Ovary (tissue), 9 donors: ENCODE measurements around the gene AMZ2. TPM values are rescaled to one million over a fixed set of nuclear protein-coding genes. Genes with fewer than 3 reads are reported as not detected.

Experiments
- DNase-seq, 5 donors: peaks; one replicate each; pipeline ENCODE4 v3.0.0-alpha.2; 2019 to 2020
- H3K27ac ChIP-seq, 2 donors: fragments of 200-600 bp; one replicate each; pipeline versions ENCODE4 v1.5.1 to v1.8.0; 2019 to 2022
- H3K27me3 ChIP-seq: fragments of 200-600 bp; one replicate; pipeline ENCODE4 v1.8.0; 2022
- H3K36me3 ChIP-seq: fragments of 200-600 bp; sonication (generic); one replicate; pipeline ENCODE4 v1.5.1; 2019
- H3K4me1 ChIP-seq: one replicate; pipeline ENCODE4 v1.8.1; 2013; ENCODE audit warnings: mild to moderate bottlenecking, moderate library complexity; ENCODE audit not compliant: insufficient read depth
- H3K4me3 ChIP-seq: fragments of 200-600 bp; sonication (generic); one replicate; pipeline ENCODE4 v1.5.1; 2017
- H3K9me3 ChIP-seq, 2 donors: fragments of 200-600 bp in 1 of 2; sonication (generic) in 1 of 2; one replicate each; pipeline versions ENCODE4 v1.5.1 to v1.8.1; 2013 to 2019; ENCODE audit warnings: mild to moderate bottlenecking in 1 of 2, moderate library complexity in 1 of 2
- EP300 ChIP-seq: sonication (generic); formaldehyde crosslinking; IDR thresholded peaks from one replicate; pipeline ENCODE4 v1.6.1; 2017; ENCODE audit warnings: antibody characterized with exemption
- POLR2A ChIP-seq: fragments of 450-650 bp; IDR thresholded peaks from one replicate; pipeline ENCODE4 v1.6.1; 2017; ENCODE audit warnings: antibody characterized with exemption, mild to moderate bottlenecking, moderate library complexity
- WGBS, 3 donors: extraction: QIAGEN DNeasy Blood & Tissue Kit in 1 of 3; methylation state at CpG; one replicate each; pipeline versions ENCODE4 v1.1.5 to v1.1.7; 2013 to 2017; 5-methylcytosine and 5-hydroxymethylcytosine counted together
- intact Hi-C, 4 donors: fragments of 100-400 bp; cut with DNase I; formaldehyde crosslinking; loops; one replicate each; pipeline versions ENCODE4 v1.11.0 to v1.15.1; 2022 to 2023
- polyA plus RNA-seq, 2 donors: library from polyadenylated mRNA; stranded (reverse); fragments of 200-250 nt in 1 of 2; fragments of 350-450 nt in 1 of 2; fragmentation: Illumina TruSeq in 1 of 2; extraction: RNeasy Lipid Tissue Mini Kit (QIAGEN cat#74804) in 1 of 2; gene quantifications; one replicate each; pipeline ENCODE4 v1.2.3, GENCODE V29; 2013 to 2014
- total RNA-seq, 7 donors: library from RNA; depleted of rRNA in 2 of 7; stranded (reverse); fragments of >200 nt in 2 of 7; fragmentation: NEBNext Ultra II Directional in 3 of 7; extraction: Animal tissue kit (Norgen Biotek cat#: 25700) in 3 of 7; gene quantifications; one replicate each; pipeline versions ENCODE4 v1.1.0 to v1.2.4, GENCODE V29; 2016 to 2023
- TF ChIP-seq, protein P1 (sequence below), 3 donors: fragments of 450-650 bp in 2 of 3; fragments of 200-600 bp in 1 of 3; IDR thresholded peaks; one replicate each; pipeline versions ENCODE4 v1.5.1 to v1.8.0; 2016 to 2022; ENCODE audit warnings: antibody characterized with exemption in 3 of 3, mild to moderate bottlenecking in 1 of 3
- donor health status: DM: no; HTN: no; CAD: no; lungs with moderate emphysema.
- donor health status: DM: no; HTN: no; CAD: no.
- donor health status: Bipolar disorder and iron deficiency.
- donor health status: DM: yes; HTN: yes; CAD: no.
- donor health status: DM: no; HTN: no; CAD: no.
- donor health status: DM: yes; HTN: yes; CAD: no.

The AMZ2 gene
- total and polyA plus RNA-seq, 9 donors = 30.4 to 131 (median 61.6) TPM

- DNase-seq = no peak
- no peaks in the 10 kb centered on the region for H3K9me3 ChIP-seq
- H3K27me3 ChIP-seq = no peaks in the 10 kb centered on the region
- WGBS, 3 donors = 44 to 66% (median 45%) methylated on average over 4 of the region's 4 CpGs
- no peaks in the 10 kb centered on the region for H3K36me3 ChIP-seq
- H3K4me1 ChIP-seq = peaks cover 11% of the 10 kb centered on the region
- no peak for TF ChIP-seq EP300
- no peak for TF ChIP-seq POLR2A
- TF ChIP-seq, protein P1, sequence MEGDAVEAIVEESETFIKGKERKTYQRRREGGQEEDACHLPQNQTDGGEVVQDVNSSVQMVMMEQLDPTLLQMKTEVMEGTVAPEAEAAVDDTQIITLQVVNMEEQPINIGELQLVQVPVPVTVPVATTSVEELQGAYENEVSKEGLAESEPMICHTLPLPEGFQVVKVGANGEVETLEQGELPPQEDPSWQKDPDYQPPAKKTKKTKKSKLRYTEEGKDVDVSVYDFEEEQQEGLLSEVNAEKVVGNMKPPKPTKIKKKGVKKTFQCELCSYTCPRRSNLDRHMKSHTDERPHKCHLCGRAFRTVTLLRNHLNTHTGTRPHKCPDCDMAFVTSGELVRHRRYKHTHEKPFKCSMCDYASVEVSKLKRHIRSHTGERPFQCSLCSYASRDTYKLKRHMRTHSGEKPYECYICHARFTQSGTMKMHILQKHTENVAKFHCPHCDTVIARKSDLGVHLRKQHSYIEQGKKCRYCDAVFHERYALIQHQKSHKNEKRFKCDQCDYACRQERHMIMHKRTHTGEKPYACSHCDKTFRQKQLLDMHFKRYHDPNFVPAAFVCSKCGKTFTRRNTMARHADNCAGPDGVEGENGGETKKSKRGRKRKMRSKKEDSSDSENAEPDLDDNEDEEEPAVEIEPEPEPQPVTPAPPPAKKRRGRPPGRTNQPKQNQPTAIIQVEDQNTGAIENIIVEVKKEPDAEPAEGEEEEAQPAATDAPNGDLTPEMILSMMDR (IDR thresholded peaks at IDR 0.05) = no peak
- H3K27ac ChIP-seq = no peak overlapping the region
- intact Hi-C loops = no loop called here
- no peak overlapping the region for H3K4me3 ChIP-seq
Measured at GRCh38 chr17:68305142-68305541, 57.3 kb downstream of the AMZ2 start.

Other genes with a start within 250 kb of the AMZ2 start
- 10 to 100 TPM in 6 of 7 donors, 1 to 10 TPM in 1; 4.3 to 18.0 (median 12.1) TPM for gene KPNA2, start 212.3 kb upstream of the AMZ2 start, total RNA-seq
- gene KPNA2, start 212.3 kb upstream of the AMZ2 start, polyA plus RNA-seq = 10 to 100 TPM in 1 of 2 donors, 1 to 10 TPM in 1; 6.0 to 24.3 TPM
- 10 to 100 TPM in 1 of 7 donors, 1 to 10 TPM in 3, under 1 TPM in 3; 0.46 to 11.3 (median 1.4) TPM for gene SLC16A6, start 43.1 kb downstream of the AMZ2 start, total RNA-seq
- gene SLC16A6, start 43.1 kb downstream of the AMZ2 start, polyA plus RNA-seq = 1 to 10 TPM in 1 of 2 donors, under 1 TPM in 1; 0.12 to 1.1 TPM
- 10 to 100 TPM in 5 of 7 donors, 1 to 10 TPM in 2; 6.7 to 18.5 (median 11.1) TPM for gene ARSG, start 43.5 kb downstream of the AMZ2 start, total RNA-seq
- 10 to 100 TPM in 1 of 2 donors, 1 to 10 TPM in 1; 5.2 to 19.8 TPM for gene ARSG, start 43.5 kb downstream of the AMZ2 start, polyA plus RNA-seq
- 10 to 100 TPM; 15.9 to 36.9 (median 21.3) TPM for gene WIPI1, start 209.5 kb downstream of the AMZ2 start, total RNA-seq
- 10 to 100 TPM; 18.9 to 53.3 TPM for gene WIPI1, start 209.5 kb downstream of the AMZ2 start, polyA plus RNA-seq